ENCODE measurements around the gene CYB5R4.
"Not testable (repeated sequence)": the region's sequence is repeated elsewhere in the genome, so short reads cannot be mapped to it uniquely, and the experiment has no call there.

The CYB5R4 gene

DNA sequence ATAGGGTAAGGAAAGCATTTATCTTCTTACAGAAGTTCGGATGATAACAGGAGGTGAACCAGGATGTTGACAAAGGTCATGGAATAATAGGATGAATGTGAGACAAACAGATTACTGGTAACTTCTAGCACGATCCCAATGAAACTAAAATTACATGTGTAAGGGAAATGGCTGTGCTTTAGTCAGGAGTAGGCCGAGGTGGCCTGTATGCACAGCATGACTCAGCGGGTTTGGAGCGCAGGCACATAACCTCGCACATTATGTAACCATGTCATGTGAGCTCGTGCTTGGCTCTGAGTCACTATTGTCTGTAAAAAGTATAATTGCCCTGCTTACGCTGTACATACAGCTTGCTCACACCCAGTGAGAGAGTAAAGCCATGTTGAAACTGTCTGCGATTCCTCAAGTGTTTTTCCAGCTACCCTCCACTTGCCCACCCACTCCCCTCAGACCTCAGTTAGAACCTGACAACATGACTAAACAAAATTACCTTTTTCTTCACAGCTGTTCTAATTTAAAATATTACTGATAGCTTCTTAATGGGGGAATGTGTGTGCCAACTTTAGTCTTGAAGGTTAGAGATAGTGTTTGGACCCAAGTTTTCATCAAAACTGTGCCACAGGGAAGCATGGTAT, 8.2 kb downstream of the CYB5R4 start:
- DNase-seq, result peak; percentile 54

DNA sequence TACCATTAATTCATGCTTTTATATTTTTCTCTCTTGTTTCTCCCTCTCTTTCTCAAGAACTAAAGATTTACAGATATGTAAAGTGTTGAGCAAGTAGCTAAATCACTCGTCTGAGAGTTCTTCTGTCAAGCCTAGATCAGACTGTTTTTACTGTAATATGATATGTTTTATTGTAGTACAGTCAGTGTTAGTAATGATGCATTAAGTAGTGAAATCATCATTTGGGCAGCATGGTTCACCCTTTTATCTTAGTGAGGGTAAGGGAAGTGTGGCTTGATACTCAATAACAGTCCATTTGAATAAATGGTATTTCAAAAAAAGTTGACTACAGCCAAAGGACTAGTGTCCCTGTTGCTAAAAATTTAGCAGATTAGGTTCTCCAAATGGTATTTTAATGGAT, 9.2 kb downstream of the CYB5R4 start:
- DNase-seq, result peak; percentile 27

DNA sequence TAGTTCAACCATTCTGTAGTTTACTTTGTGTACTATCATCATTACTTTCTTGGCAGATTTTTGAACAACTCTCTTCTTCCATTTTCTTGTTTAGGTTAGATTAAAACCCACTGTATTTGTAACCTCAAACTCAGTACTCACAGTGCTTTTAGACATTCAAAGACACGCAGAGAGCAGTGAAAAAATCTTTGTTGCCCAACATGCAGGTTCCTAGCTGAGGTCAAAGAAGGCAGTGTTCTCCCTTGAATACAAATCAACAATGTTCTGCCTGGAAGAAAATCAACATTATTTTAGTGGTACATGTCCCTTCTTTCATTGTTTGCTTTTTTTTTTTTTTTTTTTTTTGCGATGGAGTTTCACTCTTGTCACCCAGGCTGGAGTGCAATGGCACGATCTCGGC, 11.2 kb downstream of the CYB5R4 start:
- DNase-seq, result no peak

DNA sequence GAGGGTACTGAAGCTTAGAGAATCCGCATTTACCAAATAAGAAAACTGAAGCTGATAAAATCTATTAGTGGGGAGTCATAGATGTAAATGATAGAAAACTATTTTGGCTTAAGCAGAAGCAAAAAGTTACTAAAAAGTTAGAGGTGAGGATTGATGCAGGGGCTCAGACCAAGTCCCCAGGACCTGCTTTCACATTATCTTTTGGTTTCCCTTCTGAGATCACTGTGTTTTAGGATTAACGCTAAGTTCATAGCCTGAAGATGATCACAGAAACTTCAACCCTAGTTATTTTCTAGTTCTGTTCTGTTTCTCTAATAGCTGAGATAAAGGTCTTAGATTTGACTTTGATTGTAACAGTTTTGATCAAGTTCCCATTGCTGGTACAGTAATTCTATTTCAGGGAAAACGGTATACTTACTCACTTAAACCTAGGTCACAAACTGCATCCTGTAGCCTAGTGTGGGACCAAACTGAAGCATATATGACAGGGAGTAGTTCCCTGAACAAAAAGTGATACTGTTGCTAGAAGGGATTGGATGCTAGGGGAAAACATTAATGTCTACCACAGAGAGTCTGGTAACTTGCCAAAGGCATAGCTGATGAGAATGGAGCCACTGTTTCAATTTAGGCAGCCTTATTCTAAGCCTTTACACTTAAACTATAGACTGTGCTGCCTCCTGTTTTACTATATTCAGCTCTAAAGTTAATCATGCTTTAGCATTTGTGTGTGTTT, 13.1 kb downstream of the CYB5R4 start:
- no peak for DNase-seq

DNA sequence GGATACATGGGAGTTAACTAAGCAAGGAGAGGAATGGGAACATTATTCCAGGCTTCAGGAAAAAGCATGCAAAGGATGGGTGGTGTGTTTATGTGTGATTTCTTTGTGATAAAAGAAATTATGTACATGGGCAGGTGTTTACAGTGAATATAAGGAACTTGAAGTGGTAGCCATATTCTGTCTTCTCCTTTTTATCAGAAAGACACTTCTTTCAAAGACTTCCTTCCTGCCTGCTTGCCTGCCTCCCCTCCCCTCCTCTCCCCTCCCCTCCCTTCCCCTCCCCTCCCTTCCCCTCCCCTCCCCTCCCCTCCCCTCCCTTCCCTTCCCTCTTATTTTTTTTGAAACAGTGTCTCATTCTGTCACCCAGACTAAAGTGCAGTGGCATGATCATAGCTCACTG, 14.4 kb downstream of the CYB5R4 start:
- DNase-seq, result no peak

DNA sequence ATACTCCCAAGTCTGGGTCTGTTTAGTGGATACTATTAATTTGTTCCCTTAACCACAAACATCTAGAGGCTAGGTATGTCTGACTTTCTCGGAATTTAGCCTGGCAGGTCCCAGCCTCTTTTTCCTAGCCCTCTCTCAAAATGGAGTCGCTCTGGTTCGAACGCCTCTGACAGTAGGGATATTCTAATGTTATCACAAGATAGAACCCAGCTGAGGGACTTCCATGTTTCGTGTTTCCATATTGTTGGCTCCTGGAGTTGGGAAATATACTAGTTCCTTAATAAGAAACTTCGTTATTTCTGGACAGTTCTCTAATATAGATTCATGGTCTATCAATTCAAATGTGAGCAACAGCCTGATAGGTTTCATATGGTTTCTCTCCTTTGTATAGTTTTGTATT, 16.4 kb downstream of the CYB5R4 start:
- DNase-seq, result no peak

DNA sequence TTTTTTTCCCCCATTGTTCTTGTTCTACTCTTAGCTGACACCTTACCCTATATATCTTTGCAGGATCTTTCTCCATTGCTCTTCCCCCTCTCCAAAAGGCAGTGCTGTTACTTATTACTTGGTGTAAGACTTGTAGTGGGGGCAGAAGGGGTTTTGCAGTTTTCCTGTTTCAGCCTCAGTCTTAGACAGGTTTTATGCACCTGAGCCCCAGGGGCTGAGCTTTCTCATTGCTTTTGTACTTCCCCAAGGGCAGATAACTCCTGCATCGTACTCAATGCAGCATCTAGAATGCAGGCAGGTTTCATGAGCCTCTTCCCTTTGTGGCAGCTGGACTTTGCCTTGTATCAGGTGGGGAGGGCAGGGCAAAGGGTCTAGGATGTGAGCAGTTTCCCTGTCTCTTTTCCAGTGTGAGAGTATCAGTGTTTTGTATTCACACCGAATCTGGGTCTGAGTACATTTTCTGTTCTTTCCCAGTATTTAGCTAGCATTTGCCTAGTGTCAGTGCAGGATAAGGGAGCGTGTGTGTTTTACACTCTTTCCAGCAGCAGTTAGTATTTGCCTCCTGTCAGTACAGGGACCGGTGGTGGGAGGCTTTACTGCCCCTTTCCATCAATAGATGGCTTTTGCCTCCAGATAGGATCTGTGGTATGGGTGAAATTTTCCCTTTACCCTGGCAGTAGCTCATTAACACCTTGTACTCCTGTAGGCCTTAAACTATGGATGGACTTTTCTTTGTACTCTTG, 19.6 kb downstream of the CYB5R4 start:
- DNase-seq, result no peak

DNA sequence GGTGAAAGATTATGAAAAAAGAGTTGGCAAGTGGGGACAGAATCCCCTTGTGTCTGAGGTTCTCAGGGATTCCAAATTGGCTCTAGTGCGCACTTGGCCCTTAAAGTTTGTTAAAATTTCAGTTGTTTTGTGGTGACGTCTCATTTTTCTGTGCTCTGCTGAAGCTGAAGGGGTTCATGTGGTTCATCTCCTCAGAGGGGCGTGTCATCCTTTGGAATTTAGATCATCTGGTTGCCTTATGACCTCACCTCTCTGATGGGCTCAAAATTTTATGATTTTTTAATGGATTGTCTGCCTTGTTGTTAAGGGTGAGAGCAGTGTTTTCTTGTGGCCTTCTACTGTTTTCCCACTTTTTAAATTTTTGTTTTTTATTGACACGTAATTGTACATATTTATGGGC, 20.3 kb downstream of the CYB5R4 start:
- DNase-seq, result no peak

DNA sequence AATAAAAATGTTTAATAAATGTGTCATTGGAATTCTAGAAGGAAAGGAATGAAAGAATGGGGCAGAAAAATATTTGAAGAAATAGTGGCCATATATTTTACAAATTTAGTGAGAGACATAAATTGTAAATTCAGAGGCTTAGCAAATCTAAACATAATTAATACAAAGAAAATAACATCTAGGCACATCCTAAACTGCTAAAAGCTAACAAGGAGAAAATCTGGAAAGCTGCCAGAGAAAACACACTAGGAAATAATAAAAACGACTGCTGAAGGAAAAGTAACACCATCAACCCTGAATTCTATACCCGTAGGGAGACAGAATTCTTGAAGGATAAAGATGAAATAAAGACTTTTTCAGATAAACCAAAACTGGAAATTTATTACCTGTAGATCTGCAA, 23.8 kb downstream of the CYB5R4 start:
- peak; percentile 56 for DNase-seq

DNA sequence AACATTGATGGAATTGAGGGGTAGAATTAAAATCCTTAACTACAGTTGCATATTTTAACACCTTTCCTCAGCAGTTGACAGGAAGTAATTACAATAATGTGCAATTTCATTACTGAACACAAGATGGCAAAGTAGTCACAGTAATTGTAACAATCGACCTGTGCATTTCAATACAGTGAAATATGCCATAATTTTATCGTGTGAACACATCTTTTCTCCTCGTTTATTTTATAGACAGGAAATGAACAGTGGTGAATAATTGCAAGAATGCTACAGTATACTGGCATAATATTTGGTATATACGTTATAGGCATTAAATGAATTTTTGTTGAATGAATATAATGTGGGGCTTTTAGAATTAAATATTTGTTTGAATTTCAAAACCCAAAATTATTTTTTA, 25.0 kb downstream of the CYB5R4 start:
- DNase-seq, result peak; percentile 85

DNA sequence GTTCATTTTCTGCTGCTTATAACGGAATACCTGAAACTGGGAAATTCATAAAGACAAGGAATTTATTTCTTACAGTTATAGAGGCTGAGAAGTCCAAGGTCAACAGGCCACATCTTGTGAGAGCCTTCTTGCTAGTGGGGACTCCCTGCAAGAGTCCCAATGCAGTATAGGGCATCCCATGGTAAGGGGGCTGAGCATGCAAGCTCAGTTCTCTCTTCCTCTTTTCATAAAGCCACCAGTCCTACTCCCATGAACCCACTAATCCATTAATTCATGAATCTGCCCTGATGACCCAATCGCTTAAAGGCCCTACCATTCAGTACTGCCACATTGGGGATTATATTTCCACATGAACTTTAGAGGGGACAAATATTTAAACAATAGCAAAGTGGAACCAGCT, 26.5 kb downstream of the CYB5R4 start:
- no peak for DNase-seq

DNA sequence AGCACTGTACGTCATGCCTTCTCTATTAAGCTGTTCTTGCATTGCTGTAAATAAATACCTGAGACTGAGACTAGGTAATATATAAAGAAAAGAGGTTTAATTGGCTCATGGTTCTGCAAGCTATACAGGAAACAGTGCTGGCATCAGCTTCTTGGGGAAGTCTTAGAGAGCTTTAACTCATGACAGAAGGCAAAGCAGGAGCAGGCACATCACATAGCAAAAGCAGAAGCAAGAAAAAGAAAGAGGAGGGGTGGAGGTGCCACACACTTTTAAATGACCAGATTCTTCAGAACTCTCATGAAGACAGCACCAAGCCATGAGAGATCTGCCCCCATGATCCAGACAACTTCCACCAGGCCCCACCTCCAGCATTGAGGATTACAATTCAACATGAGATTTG, 30.1 kb downstream of the CYB5R4 start:
- DNase-seq, result no peak

DNA sequence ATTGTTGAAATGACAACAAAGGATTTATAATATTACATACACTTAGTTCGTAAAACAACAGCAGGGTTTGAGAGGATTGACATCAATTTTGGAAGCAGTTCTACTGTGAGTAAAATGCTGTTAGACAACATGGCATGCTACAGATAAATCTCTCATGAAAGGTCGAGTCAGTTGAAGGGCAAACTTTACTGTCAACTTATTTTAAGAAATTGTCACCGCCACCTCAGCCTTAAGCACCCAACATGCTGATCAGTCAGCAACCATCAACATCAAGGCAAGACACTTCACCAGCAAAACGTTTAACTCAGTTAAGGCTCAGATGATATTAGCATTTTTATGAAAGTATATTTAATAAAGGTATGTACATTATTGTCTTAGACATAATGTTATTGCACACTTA, 31.0 kb downstream of the CYB5R4 start:
- DNase-seq, result no peak

DNA sequence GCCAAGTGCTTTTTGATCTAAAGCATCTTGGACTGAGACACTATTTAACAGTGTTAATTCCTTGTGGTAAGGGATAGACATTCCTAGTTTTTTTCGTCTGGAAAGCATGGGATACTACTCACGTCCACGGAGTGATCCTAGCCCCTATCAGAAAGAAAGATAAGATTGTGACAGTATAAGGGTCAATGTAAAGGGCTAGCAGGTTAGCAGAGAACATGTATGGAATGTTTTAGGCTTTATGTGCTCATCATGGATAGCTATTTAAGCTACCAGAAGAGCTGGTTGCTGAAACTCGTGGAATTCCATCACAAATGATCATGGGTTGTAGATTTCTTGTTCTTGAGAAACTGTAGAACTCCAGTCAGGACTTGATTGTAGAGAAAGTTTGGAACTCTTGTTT, 32.1 kb downstream of the CYB5R4 start:
- no peak for DNase-seq

DNA sequence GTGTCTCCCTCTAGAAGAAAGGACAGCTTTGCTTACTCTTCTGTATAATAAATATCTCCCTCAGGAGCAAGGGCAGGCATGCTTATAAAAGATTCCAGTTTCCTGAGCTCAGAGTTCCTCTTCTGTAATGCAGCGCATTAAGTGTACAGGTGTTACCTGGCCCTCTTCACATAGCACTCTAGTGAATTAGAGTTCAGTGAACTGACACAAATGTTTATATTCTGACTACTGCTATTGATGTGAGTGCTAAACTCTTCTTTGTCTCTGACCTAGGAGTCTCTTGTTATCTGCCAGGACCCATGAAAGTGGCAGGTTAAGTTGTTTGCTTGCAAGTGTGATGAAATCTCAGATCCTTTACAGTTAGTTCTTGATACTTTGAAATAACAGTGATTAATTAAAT, 33.5 kb downstream of the CYB5R4 start:
- DNase-seq, result peak; percentile 61

DNA sequence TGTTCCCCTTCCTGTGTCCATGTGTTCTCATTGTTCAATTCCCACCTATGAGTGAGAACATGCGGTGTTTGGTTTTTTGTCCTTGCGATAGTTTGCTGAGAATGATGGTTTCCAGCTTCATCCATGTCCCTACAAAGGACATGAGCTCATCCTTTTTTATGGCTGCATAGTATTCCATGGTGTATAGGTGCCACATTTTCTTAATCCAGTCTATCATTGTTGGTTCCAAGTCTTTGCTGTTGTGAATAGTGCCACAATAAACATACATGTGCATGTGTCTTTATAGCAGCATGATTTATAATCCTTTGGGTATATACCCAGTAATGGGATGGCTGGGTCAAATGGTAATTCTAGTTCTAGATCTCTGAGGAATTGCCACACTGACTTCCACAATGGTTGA, 37.6 kb downstream of the CYB5R4 start:
- DNase-seq, result not testable (repeated sequence)

DNA sequence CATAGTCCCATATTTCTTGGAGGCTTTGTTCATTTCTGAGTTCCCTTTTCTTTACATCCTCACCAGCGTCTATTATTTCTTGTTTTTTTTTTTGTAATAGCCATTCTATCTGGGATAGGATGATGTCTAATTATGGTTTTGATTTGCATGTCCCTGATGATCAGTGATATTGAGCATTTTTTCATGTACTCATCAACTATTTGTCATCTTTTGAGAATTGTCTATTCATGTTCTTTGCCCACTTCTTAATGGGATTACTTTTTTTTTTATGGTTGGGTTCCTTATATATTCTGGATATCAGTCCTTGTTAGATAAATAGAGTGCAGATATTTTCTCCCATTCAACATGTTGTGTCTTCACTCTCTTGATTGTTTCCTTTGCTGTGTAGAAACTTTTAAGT, 42.1 kb downstream of the CYB5R4 start:
- no peak for DNase-seq

DNA sequence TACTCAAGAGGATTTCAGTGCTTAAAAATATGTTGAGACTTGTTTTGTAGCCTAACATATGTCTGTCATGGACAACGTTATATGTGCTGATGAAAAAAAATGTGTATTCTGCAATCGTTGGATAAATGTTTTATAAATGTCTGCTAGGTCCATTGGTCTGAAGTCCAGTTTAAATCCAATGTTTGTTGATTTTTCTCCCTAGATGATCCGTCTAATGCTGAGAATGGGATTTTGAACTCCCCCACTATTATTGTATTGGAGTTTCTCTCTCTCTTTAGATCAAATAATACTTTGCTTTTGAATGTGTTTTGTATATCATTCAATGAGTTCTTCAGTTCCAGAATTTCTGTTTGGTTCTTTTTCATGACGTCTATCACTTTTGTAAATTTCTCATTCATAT, 44.9 kb downstream of the CYB5R4 start:
- no peak for DNase-seq

DNA sequence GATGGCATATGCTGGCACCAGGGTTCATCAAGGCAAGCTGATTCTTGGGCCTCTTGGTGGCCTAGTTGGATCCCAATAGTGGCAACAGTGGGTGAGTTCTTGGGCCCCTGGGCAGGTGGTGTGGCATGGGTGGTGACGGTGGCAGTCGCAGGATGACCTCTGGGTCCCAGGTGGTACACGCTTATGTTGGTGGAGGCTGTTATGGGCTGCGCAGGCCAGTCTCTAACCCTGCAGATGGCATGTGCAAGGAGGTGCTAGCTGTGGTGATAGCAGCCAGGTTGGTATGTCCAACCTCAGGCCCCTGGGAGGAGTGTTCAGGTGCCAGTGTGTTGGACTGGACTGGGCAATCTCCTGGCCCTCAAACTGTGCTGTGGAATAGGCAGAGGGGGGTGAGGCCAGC, 46.2 kb downstream of the CYB5R4 start:
- DNase-seq, result no peak

DNA sequence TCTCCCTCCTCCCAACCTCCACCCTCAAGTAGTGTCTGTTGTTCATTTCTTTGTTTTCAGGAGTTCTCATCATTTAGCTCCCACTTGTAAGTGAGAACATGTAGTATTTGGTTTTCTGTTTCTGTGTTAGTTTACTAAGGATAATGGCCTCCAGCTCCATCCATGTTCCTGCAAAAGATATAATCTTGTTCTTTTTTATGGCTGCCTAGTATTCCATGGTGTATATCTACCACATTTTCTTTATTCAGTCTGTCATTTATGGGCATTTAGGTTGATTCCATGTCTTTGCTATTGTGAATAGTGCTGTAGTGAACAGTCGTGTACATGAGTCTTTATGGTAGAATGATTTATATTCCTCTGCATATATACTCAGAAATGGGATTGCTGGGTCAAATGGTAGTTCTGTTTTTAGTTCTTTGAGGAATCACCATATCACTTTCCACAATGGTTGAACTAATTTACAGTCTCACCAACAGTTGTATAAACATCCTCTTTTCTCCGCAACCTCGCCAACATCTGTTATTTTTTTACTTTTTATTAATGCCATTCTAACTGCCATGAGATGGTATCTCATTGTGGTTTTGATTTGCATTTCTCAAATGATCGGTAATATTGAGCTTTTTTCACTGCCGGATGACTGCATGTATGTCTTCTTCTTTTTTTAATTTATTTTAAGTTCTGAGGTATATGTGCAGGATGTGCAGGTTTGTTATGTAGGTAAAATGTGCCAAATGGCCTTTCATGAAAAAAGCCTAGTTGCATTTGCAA, 48.3 kb downstream of the CYB5R4 start:
- DNase-seq, result not testable (repeated sequence)

DNA sequence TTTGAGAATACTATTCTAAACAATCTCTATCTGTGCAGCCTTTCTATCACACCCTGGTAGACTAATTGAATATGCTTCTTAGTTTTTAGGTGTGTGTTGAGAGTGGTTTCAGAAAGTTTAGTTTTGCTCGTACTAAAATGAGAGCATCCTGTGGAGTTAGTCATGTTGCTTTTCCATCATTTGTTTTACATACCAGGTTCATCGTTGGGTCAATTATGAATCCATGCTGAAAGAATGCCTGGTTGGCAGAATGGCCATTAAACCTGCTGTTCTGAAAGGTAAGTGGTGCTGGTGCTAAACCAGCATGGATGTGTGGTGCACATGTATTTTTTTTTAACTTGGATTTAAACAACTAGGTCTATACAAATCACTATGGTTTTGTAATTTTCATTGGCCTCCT, 49.3 kb downstream of the CYB5R4 start:
- DNase-seq, result no peak

DNA sequence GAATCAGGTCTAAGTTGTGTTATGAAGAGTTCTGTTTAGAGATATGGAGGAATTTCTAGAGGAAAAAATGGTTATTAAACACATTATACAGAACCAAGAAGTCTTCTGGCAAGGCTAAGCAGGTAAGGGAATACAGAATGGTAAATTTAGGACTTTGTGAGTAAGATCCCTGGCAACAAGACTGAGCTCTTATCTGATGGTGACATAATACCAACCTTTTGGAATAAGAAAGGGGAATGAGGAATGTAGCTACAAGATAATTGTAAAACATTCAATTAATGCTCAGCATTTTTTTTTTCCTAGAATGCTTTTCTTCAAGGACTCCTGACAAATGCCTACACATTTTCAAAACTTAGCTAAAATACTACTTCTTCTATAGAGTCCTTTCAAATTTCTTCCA, 51.8 kb downstream of the CYB5R4 start:
- no peak for DNase-seq

DNA sequence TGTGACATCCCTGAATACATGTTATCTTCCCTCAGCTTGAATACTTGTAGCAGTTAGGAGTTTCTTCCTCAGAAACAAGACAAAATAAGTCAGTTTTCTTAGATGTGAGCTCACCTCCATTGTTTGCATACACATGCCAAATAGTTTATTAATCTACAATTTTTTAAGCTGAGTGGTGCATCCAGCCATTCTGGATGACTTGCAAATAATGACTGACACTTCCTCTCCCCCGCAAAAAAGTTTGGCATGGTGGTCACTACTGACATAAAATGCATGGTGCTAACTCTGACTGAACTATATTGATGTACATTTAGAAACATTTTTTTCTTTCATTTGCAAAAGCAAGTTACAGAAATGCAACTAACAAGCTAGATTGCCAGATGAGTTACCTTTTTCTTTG, 55.5 kb downstream of the CYB5R4 start:
- no peak for DNase-seq

DNA sequence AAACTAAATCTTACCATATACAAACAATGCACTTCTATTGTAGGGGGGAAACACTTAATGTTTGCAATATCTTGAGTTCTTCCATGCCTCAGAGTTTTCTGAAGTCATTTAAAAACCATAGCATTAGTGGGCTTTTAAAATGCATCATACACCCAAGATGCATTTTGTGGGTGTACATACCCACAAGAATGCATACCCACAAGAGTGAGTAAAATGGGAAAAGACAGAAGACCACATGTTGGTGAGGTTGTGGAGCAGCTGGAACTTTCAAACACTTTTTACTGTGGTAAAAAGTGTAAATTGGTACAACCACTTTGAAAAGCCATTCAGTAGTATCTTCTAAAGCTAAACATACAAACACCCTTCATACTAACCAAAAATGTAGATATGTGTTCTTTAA, 57.5 kb downstream of the CYB5R4 start:
- no peak for DNase-seq
